ENCODE data around the gene KHDC1L.
"Not testable (repeated sequence)": the region's sequence is repeated elsewhere in the genome, so short reads cannot be mapped to it uniquely, and the experiment has no call there.

Gene KHDC1L

GRCh38 chr6:73225396-73225795, at the start of gene KHDC1L:
KHDC1L (minus strand) TSS chr6:73225496; CDS start chr6:73225408, 88 bp downstream.
- no peak for DNase-seq

GRCh38 chr6:73269296-73269695, 44.0 kb upstream of the KHDC1L start:
- DNase-seq, result not testable (repeated sequence)

GRCh38 chr6:73268896-73269295, 43.6 kb upstream of the KHDC1L start:
- not testable (repeated sequence) for DNase-seq

- no peak for DNase-seq
Observed at GRCh38 chr6:73264446-73264845, 39.1 kb upstream of the KHDC1L start.

GRCh38 chr6:73263570-73263909, 38.2 kb upstream of the KHDC1L start:
- DNase-seq, result no peak

- DNase-seq, result peak; percentile 35 to 39
Observed at GRCh38 chr6:73262671-73263569, 37.6 kb upstream of the KHDC1L start, which contains the start of gene KHDC1. KHDC1 (minus strand) TSS chr6:73263196; CDS start chr6:73242517, 20,679 bp downstream.

- no peak for DNase-seq
Observed at GRCh38 chr6:73258721-73259120, 33.4 kb upstream of the KHDC1L start.

- not testable (repeated sequence) for DNase-seq
Observed at GRCh38 chr6:73254323-73254722, 29.0 kb upstream of the KHDC1L start.

GRCh38 chr6:73252703-73253102, 27.4 kb upstream of the KHDC1L start:
- DNase-seq, result no peak

GRCh38 chr6:73250016-73250415, 24.7 kb upstream of the KHDC1L start:
- DNase-seq, result no peak

- no peak for DNase-seq
Observed at GRCh38 chr6:73248192-73248903, 23.1 kb upstream of the KHDC1L start.

- DNase-seq, result no peak
Observed at GRCh38 chr6:73242001-73242400, 16.7 kb upstream of the KHDC1L start.

- DNase-seq, result no peak
Observed at GRCh38 chr6:73240730-73241129, 15.4 kb upstream of the KHDC1L start.

GRCh38 chr6:73236144-73236750, 11.0 kb upstream of the KHDC1L start:
- DNase-seq, result no peak

GRCh38 chr6:73234733-73235132, 9.4 kb upstream of the KHDC1L start:
- DNase-seq, result no peak

- not testable (repeated sequence) for DNase-seq
Observed at GRCh38 chr6:73233971-73234370, 8.7 kb upstream of the KHDC1L start.

GRCh38 chr6:73233048-73233447, 7.8 kb upstream of the KHDC1L start:
- DNase-seq, result no peak

GRCh38 chr6:73231986-73232391, 6.7 kb upstream of the KHDC1L start:
- peak in 1 of 2 donors; percentile 54 for DNase-seq

GRCh38 chr6:73227606-73228255, 2.4 kb upstream of the KHDC1L start:
- peak in 1 of 2 donors; percentile 13 for DNase-seq

- DNase-seq, result no peak
Observed at GRCh38 chr6:73216859-73217258, 8.4 kb downstream of the KHDC1L start.

GRCh38 chr6:73209117-73209516, 16.2 kb downstream of the KHDC1L start:
- DNase-seq, result no peak

GRCh38 chr6:73207221-73207837, 18.0 kb downstream of the KHDC1L start:
- no peak for DNase-seq

- DNase-seq, result no peak
Observed at GRCh38 chr6:73204252-73204651, 21.0 kb downstream of the KHDC1L start.

Measured in bone marrow (tissue), 2 donors.